ENCODE results near the gene ZFP36L1.

The ZFP36L1 gene

GRCh38 chr14:68738559-68738958 lies 54.3 kb downstream of the ZFP36L1 start:
- peaks cover 38% of the 10 kb centered on the region for H3K4me1 Mint-ChIP-seq
- peaks cover 11 to 12% of the 10 kb centered on the region in 2 donors for H3K9me3 Mint-ChIP-seq
- ATAC-seq (no peak), DNase-seq (no peak)
- H3K27me3 Mint-ChIP-seq: no peaks in the 10 kb centered on the region
- H3K4me3 Mint-ChIP-seq: no peak overlapping the region
- H3K27ac Mint-ChIP-seq: no peak overlapping the region

Measured in stimulated activated naive CD8-positive, alpha-beta T cell treated with anti-CD3 and anti-CD28 coated beads, Interleukin-15, amount 100 ng/mL, for 72 hours (primary cell).